SK-N-SH treated with all-trans-retinoic acid at 6 μM for 48 hours (cell line): ENCODE results near the gene KEAP1.

Experiments
- ATAC-seq: fragments of 200-7000 bp; cut with Tn5 transposase; 3 replicates; pipeline ENCODE4 v1.9.1; 2020; ENCODE audit warnings: mild to moderate bottlenecking, moderate library complexity
- ARNTL ChIP-seq: fragments of 450-650 bp; formaldehyde crosslinking; IDR thresholded peaks from 2 replicates; pipeline ENCODE4 v1.5.0; 2020; ENCODE audit warnings: low read depth, mild to moderate bottlenecking, moderate library complexity, borderline replicate concordance
- BACH2 ChIP-seq: fragments of 250-450 bp; sonication (Bioruptor Pico); IDR thresholded peaks from 2 replicates; pipeline ENCODE4 v1.9.0; 2021; ENCODE audit warnings: mild to moderate bottlenecking, borderline replicate concordance
- CSDC2 ChIP-seq: fragments of 250-450 bp; sonication (Bioruptor Pico); IDR thresholded peaks from 2 replicates; pipeline ENCODE4 v1.5.0; 2020; ENCODE audit warnings: mild to moderate bottlenecking, moderate library complexity
- CSRNP3 ChIP-seq: fragments of 250-450 bp; sonication (Bioruptor Pico); IDR thresholded peaks from 2 replicates; pipeline ENCODE4 v1.5.1; 2021; ENCODE audit warnings: mild to moderate bottlenecking, moderate library complexity
- ESRRG ChIP-seq: fragments of 250-450 bp; sonication (Bioruptor Pico); IDR thresholded peaks from 2 replicates; pipeline ENCODE4 v1.6.1; 2021; ENCODE audit warnings: mild to moderate bottlenecking
- ISL1 ChIP-seq: fragments of 250-450 bp; sonication (Bioruptor Pico); IDR thresholded peaks from 2 replicates; pipeline ENCODE4 v2.1.2; 2022; ENCODE audit warnings: mild to moderate bottlenecking, moderate library complexity
- OSR1 ChIP-seq: fragments of 250-450 bp; sonication (Bioruptor Pico); IDR thresholded peaks from 2 replicates; pipeline ENCODE4 v1.8.0; 2022; ENCODE audit warnings: moderate library complexity, mild to moderate bottlenecking, inconsistent platforms
- PATZ1 ChIP-seq: fragments of 250-450 bp; sonication (Bioruptor Pico); IDR thresholded peaks from 2 replicates; pipeline ENCODE4 v1.8.0; 2020; ENCODE audit warnings: mild to moderate bottlenecking, moderate library complexity, borderline replicate concordance
- PPARA ChIP-seq: fragments of 250-450 bp; sonication (Bioruptor Pico); IDR thresholded peaks from 2 replicates; pipeline ENCODE4 v1.5.0; 2020; ENCODE audit warnings: mild to moderate bottlenecking, borderline replicate concordance
- RARB ChIP-seq: fragments of 250-450 bp; sonication (Bioruptor Pico); IDR thresholded peaks from 2 replicates; pipeline ENCODE4 v1.8.0; 2021; ENCODE audit warnings: mild to moderate bottlenecking, moderate library complexity
- SNAI2 ChIP-seq: fragments of 250-450 bp; sonication (Bioruptor Pico); IDR thresholded peaks from 2 replicates; pipeline ENCODE4 v1.5.0; 2020; ENCODE audit warnings: mild to moderate bottlenecking, moderate library complexity
- TCF4 ChIP-seq: fragments of 250-450 bp; sonication (Bioruptor Pico); IDR thresholded peaks from 2 replicates; pipeline ENCODE4 v1.8.0; 2021; ENCODE audit warnings: mild to moderate bottlenecking, moderate library complexity, borderline replicate concordance
- ZC3H10 ChIP-seq: fragments of 250-450 bp; sonication (Bioruptor Pico); IDR thresholded peaks from 2 replicates; pipeline ENCODE4 v1.5.1; 2021; ENCODE audit warnings: mild to moderate bottlenecking, moderate library complexity
- ZFP3 ChIP-seq: fragments of 250-450 bp; sonication (Bioruptor Pico); IDR thresholded peaks from 2 replicates; pipeline ENCODE4 v1.5.0; 2020; ENCODE audit warnings: mild to moderate bottlenecking, moderate library complexity
- ZFP30 ChIP-seq: fragments of 450-650 bp; formaldehyde crosslinking; IDR thresholded peaks from 2 replicates; pipeline ENCODE4 v1.5.0; 2022; ENCODE audit warnings: mild to moderate bottlenecking, moderate library complexity
- ZNF565 ChIP-seq: fragments of 450-650 bp; formaldehyde crosslinking; conservative IDR thresholded peaks from 2 replicates; pipeline ENCODE4 v1.5.0; 2020; ENCODE audit warnings: low read depth, mild to moderate bottlenecking, moderate library complexity
- ZNF70 ChIP-seq: fragments of 450-650 bp; formaldehyde crosslinking; IDR thresholded peaks from 2 replicates; pipeline ENCODE4 v1.5.0; 2020; ENCODE audit warnings: mild to moderate bottlenecking, moderate library complexity
- ZNF8 ChIP-seq: fragments of 450-650 bp; formaldehyde crosslinking; IDR thresholded peaks from 2 replicates; pipeline ENCODE4 v1.5.0; 2020; ENCODE audit warnings: mild to moderate bottlenecking, moderate library complexity
- TF ChIP-seq, protein P1 (sequence below): fragments of 250-450 bp; sonication (Bioruptor Pico); IDR thresholded peaks from 2 replicates; pipeline ENCODE4 v1.5.0; 2020; ENCODE audit warnings: mild to moderate bottlenecking, moderate library complexity
- TF ChIP-seq, protein P2 (sequence below): fragments of 250-450 bp; sonication (Bioruptor Pico); IDR thresholded peaks from 2 replicates; pipeline ENCODE4 v1.5.1; 2020; ENCODE audit warnings: low read depth, mild to moderate bottlenecking, moderate library complexity

KEAP1 gene

DNA sequence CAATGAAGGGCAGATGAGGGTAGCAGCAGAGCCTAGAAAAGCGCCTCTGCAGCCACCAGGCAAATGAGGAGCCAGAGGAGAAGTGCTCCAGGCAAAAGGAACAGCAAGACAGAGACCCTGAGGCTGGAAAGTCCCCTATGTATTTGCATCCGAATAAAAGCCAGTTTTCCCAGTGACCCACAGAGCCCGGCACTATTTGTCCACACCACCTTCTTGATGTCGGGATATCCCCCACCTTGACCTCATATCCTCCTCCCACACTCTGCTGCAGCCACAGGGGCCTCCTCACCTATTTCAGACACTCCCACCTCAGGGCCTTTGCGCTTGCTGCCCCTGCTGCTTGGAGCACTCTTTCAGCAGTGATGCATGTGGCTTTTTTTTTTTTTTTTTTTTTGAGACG is 47.2 kb upstream of the KEAP1 start (continued):
- TF ChIP-seq, protein P1, sequence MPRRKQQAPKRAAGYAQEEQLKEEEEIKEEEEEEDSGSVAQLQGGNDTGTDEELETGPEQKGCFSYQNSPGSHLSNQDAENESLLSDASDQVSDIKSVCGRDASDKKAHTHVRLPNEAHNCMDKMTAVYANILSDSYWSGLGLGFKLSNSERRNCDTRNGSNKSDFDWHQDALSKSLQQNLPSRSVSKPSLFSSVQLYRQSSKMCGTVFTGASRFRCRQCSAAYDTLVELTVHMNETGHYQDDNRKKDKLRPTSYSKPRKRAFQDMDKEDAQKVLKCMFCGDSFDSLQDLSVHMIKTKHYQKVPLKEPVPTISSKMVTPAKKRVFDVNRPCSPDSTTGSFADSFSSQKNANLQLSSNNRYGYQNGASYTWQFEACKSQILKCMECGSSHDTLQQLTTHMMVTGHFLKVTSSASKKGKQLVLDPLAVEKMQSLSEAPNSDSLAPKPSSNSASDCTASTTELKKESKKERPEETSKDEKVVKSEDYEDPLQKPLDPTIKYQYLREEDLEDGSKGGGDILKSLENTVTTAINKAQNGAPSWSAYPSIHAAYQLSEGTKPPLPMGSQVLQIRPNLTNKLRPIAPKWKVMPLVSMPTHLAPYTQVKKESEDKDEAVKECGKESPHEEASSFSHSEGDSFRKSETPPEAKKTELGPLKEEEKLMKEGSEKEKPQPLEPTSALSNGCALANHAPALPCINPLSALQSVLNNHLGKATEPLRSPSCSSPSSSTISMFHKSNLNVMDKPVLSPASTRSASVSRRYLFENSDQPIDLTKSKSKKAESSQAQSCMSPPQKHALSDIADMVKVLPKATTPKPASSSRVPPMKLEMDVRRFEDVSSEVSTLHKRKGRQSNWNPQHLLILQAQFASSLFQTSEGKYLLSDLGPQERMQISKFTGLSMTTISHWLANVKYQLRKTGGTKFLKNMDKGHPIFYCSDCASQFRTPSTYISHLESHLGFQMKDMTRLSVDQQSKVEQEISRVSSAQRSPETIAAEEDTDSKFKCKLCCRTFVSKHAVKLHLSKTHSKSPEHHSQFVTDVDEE (CRISPR knock-in tag) = no peak
- no peak for TF ChIP-seq SNAI2
- no peak for TF ChIP-seq TCF4 (CRISPR knock-in tag)

- ATAC-seq = no peak
- TF ChIP-seq ZNF70 (no peak), CSDC2 (no peak), ZFP3 (CRISPR knock-in tag) (no peak), ESRRG (CRISPR knock-in tag) (no peak), RARB (CRISPR knock-in tag) (no peak), PATZ1 (CRISPR knock-in tag) (no peak), BACH2 (CRISPR knock-in tag) (no peak), ZC3H10 (CRISPR knock-in tag) (no peak), PPARA (CRISPR knock-in tag) (no peak), ARNTL (CRISPR knock-in tag) (no peak), ZNF8 (CRISPR knock-in tag) (no peak), ZNF565 (CRISPR knock-in tag) (no peak), OSR1 (CRISPR knock-in tag) (no peak), CSRNP3 (CRISPR knock-in tag) (no peak)
- TF ChIP-seq, protein P2, sequence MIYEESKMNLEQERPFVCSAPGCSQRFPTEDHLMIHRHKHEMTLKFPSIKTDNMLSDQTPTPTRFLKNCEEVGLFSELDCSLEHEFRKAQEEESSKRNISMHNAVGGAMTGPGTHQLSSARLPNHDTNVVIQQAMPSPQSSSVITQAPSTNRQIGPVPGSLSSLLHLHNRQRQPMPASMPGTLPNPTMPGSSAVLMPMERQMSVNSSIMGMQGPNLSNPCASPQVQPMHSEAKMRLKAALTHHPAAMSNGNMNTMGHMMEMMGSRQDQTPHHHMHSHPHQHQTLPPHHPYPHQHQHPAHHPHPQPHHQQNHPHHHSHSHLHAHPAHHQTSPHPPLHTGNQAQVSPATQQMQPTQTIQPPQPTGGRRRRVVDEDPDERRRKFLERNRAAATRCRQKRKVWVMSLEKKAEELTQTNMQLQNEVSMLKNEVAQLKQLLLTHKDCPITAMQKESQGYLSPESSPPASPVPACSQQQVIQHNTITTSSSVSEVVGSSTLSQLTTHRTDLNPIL (CRISPR knock-in tag) = no peak
- TF ChIP-seq, protein P1 (CRISPR knock-in tag) = no peak
Observed at GRCh38 chr19:10549733-10550132, 46.6 kb upstream of the KEAP1 start.

DNA sequence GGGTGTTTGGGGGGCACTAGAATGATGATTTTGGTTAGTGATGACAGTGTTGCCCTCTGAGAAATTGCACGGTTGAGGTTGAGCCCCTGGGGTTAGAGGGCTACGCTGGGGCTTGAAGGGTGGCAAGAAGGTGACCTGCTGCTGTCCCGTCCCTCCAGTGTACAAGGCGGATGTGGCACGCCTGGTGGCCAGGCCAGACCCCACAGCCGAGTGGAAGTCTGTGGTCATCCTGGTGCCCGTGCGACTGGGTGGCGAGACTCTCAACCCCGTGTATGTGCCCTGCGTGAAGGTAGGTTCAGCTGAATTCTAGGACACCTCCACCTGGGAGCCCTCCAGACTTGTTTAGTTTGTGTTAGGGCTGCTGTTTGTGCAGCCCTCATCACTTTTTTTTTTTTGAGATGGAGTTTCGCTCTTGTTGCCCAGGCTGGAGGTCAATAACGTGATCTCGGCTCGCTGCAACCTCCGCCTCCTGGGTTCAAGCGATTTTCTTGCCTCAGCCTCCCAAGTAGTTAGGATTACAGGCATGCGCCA is 45.7 kb upstream of the KEAP1 start:
- no peak for ATAC-seq
- TF ChIP-seq ZFP30 = no peak
- TF ChIP-seq ARNTL (CRISPR knock-in tag) = no peak
- no peak for TF ChIP-seq ZNF70
- TF ChIP-seq PATZ1 (CRISPR knock-in tag) = no peak
- no peak for TF ChIP-seq ZNF8 (CRISPR knock-in tag)
- TF ChIP-seq, protein P2 (CRISPR knock-in tag) = no peak
- no peak for TF ChIP-seq CSRNP3 (CRISPR knock-in tag)
- no peak for TF ChIP-seq BACH2 (CRISPR knock-in tag)
- TF ChIP-seq ISL1 (CRISPR knock-in tag) = no peak
- TF ChIP-seq, all 23 proteins: peak for 0
